ENCODE data around the gene CREB3L1.

DNA sequence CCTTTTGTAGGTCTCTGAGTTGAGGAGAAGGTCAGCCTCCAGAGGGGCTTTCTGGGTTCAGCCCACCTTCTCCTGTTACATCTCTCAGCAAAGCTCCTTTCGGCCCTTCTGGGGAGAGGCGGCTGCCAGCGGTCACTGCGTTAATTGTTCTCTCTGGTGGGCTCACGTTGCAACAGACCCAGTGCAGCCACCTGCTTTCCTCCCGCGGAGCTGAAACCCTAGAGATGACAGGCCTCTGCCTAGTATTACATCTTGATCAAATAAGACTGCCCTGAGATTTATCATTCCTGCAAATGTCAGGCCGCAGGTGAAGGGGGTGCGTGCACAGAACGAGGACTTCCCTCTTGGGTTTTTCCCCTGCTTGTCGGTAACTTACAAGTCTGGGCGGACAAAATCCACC is 43.2 kb upstream of the CREB3L1 start:
- TF ChIP-seq EP300 (IDR thresholded peaks at IDR 0.05) (no peak), POLR2AphosphoS5 (IDR thresholded peaks at IDR 0.05) (no peak)
- TF ChIP-seq, protein P1, sequence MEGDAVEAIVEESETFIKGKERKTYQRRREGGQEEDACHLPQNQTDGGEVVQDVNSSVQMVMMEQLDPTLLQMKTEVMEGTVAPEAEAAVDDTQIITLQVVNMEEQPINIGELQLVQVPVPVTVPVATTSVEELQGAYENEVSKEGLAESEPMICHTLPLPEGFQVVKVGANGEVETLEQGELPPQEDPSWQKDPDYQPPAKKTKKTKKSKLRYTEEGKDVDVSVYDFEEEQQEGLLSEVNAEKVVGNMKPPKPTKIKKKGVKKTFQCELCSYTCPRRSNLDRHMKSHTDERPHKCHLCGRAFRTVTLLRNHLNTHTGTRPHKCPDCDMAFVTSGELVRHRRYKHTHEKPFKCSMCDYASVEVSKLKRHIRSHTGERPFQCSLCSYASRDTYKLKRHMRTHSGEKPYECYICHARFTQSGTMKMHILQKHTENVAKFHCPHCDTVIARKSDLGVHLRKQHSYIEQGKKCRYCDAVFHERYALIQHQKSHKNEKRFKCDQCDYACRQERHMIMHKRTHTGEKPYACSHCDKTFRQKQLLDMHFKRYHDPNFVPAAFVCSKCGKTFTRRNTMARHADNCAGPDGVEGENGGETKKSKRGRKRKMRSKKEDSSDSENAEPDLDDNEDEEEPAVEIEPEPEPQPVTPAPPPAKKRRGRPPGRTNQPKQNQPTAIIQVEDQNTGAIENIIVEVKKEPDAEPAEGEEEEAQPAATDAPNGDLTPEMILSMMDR (IDR thresholded peaks at IDR 0.05), result no peak

Measured in gastroesophageal sphincter (tissue), 3 donors.